Osteoblast (primary cell): ENCODE results near the gene CWH43. TPM values are rescaled to one million over a fixed set of nuclear protein-coding genes. Genes with fewer than 3 reads are reported as not detected.

Experiments
- DNase-seq: peaks from one replicate; pipeline ENCODE4 v3.0.0; 2011; ENCODE audit warnings: low spot score, mixed read lengths; ENCODE audit not compliant: insufficient read length; ENCODE audit errors: missing footprints
- H2AFZ ChIP-seq: 2 replicates; pipeline ENCODE4 v1.6.0; 2011; ENCODE audit warnings: mild to moderate bottlenecking, low read length
- H3K27ac ChIP-seq: 2 replicates; pipeline ENCODE4 v1.5.1; 2011; ENCODE audit warnings: mild to moderate bottlenecking, low read depth, low read length, moderate library complexity
- H3K27me3 ChIP-seq: 2 replicates; pipeline ENCODE4 v1.6.0; 2012; ENCODE audit warnings: mild to moderate bottlenecking, control low read depth, inconsistent platforms, low read length, moderate library complexity; ENCODE audit not compliant: insufficient read depth
- H3K36me3 ChIP-seq: 2 replicates; pipeline ENCODE4 v1.5.1; 2011; ENCODE audit warnings: mild to moderate bottlenecking, low read length, control low read depth, moderate library complexity; ENCODE audit not compliant: insufficient read depth
- H3K4me1 ChIP-seq: 2 replicates; pipeline ENCODE4 v1.5.1; 2011; ENCODE audit warnings: mild to moderate bottlenecking, low read length, control low read depth, moderate library complexity; ENCODE audit not compliant: insufficient read depth
- H3K4me2 ChIP-seq: 2 replicates; pipeline ENCODE4 v1.6.0; 2011; ENCODE audit warnings: mild to moderate bottlenecking, low read length; ENCODE audit not compliant: insufficient read depth
- H3K4me3 ChIP-seq: fragments of 200-600 bp; sonication (generic); 3 replicates; pipeline ENCODE4 v1.5.1; 2012; ENCODE audit warnings: mild to moderate bottlenecking, low read length, inconsistent platforms; ENCODE audit not compliant: insufficient read depth
- H3K79me2 ChIP-seq: 2 replicates; pipeline ENCODE4 v1.6.0; 2012; ENCODE audit warnings: mild to moderate bottlenecking, low read length, control low read depth, inconsistent platforms; ENCODE audit not compliant: insufficient read depth
- H3K9me3 ChIP-seq: 2 replicates; pipeline ENCODE4 v1.5.1; 2011; ENCODE audit warnings: low read depth, low read length, control low read depth
- H4K20me1 ChIP-seq: 2 replicates; pipeline ENCODE4 v1.6.0; 2012; ENCODE audit warnings: mild to moderate bottlenecking, low read length, control low read depth; ENCODE audit not compliant: insufficient read depth
- total RNA-seq: library from RNA; depleted of rRNA; stranded (reverse); fragments of >200 nt; gene quantifications from 2 replicates; pipeline ENCODE4 v1.2.3, GENCODE V29; 2012
- TF ChIP-seq, protein P1 (sequence below): IDR thresholded peaks from 2 replicates; pipeline ENCODE4 v1.5.1; 2011; ENCODE audit warnings: mild to moderate bottlenecking, low read depth, low read length, moderate library complexity; ENCODE audit errors: extremely low read depth

CWH43 gene
- total RNA-seq, 1 donor = not detected

DNA sequence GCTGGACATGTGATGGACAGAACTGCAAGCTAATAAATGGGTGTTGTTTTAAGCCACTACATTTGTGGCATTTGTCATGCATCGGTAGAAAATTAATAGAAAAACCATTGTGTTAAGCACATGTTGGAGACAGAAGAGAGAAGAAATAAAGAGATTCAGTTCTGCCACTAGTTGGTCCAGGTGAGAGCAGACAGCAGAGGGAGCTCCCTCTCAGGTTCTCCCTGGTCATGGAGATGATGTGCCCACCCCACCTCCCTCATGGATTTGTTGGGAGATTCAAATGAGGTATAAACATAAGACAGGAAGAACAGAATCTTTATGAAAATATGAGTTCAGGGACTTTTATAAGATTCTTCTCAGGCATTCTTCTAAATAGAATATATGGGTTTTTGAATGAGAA, 42.7 kb upstream of the CWH43 start:
- Histone ChIP-seq H3K4me3 (no peak overlapping the region), H2AFZ (no peak overlapping the region), H3K36me3 (no peaks in the 10 kb centered on the region), H3K9me3 (peaks cover 1% of the 10 kb centered on the region), H3K4me2 (no peak overlapping the region), H3K27ac (no peak overlapping the region), H3K4me1 (peaks cover 5% of the 10 kb centered on the region), H4K20me1 (no peaks in the 10 kb centered on the region), H3K27me3 (peaks cover 8% of the 10 kb centered on the region), H3K79me2 (no peaks in the 10 kb centered on the region)
- TF ChIP-seq, protein P1, sequence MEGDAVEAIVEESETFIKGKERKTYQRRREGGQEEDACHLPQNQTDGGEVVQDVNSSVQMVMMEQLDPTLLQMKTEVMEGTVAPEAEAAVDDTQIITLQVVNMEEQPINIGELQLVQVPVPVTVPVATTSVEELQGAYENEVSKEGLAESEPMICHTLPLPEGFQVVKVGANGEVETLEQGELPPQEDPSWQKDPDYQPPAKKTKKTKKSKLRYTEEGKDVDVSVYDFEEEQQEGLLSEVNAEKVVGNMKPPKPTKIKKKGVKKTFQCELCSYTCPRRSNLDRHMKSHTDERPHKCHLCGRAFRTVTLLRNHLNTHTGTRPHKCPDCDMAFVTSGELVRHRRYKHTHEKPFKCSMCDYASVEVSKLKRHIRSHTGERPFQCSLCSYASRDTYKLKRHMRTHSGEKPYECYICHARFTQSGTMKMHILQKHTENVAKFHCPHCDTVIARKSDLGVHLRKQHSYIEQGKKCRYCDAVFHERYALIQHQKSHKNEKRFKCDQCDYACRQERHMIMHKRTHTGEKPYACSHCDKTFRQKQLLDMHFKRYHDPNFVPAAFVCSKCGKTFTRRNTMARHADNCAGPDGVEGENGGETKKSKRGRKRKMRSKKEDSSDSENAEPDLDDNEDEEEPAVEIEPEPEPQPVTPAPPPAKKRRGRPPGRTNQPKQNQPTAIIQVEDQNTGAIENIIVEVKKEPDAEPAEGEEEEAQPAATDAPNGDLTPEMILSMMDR = peak; percentile 15
- no peak for DNase-seq

DNA sequence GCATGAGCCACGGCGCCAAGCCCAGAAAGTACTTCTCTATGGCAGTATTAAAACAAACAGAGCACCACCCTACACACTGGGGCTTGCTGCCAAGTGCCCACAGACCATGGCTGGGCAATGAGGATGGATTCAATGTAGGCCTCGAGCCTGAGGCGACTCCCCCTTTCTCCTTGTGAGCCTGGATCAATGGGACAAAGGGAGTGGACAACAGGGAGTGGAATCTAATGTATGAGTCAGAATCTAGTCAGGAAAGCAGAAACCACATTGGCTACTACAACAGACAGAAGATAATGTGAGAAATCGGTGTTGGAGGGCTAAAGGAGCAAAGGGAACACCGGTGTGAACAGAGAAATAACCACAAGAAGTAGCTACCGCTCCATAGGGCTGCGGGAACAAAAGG, 41.8 kb upstream of the CWH43 start:
- Histone ChIP-seq H3K27ac (no peak overlapping the region), H3K9me3 (no peaks in the 10 kb centered on the region), H3K36me3 (no peaks in the 10 kb centered on the region), H3K4me1 (peaks cover 6% of the 10 kb centered on the region), H3K4me2 (no peak overlapping the region), H3K27me3 (peaks cover 8% of the 10 kb centered on the region), H4K20me1 (no peaks in the 10 kb centered on the region), H2AFZ (peak overlapping the region; percentile 36), H3K79me2 (no peaks in the 10 kb centered on the region), H3K4me3 (no peak overlapping the region)
- TF ChIP-seq, protein P1 = no peak
- peak; percentile 65 for DNase-seq

DNA sequence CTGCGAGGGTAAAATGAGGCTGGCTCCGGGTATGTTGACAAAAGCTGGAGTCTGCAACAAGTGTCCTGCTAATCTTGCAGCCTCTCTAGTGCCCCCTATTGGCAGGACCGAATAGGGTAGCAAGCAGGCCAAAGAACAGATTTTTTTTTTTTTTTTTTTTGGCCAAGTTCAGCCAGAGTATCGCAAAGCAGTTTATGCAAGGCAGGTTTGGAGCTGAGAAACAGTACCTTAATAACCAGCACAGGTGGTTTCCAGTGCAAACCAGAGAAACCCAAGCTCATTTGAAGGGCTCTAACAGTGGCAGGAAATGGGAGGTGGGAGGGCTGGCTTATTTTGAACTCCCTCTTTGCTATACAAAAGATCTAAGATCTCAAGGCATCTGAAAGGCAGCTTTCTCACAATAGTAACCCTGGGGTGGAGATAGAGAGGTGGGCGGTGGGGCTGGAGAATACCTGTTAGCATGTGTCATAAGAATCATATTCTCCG, 41.3 kb upstream of the CWH43 start:
- H3K4me2 ChIP-seq = no peak overlapping the region

DNA sequence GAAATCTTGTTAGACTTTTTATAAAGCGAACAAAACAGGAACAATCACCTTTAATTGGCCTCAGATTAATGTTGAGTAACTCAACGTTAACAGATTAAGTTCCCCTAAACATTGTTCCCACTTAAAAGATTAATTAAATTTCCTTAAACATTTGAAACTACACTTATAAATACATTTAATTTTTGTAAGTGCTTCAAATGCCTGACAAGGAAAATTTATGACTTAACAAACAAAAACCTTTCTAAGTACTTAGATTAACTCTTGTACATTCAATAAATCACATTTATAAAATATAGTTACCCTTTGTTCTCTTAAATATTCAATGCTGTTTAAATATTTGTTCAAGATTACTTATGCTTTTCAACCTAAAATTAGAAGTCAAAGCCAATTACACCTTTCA, 40.1 kb upstream of the CWH43 start:
- H3K27ac ChIP-seq = no peak overlapping the region
- DNase-seq = no peak
- no peaks in the 10 kb centered on the region for H4K20me1 ChIP-seq
- TF ChIP-seq, protein P1 = no peak
- no peaks in the 10 kb centered on the region for H3K36me3 ChIP-seq
- H3K4me3 ChIP-seq = no peak overlapping the region
- H3K4me2 ChIP-seq = no peak overlapping the region
- peaks cover 8% of the 10 kb centered on the region for H3K27me3 ChIP-seq
- H2AFZ ChIP-seq = no peak overlapping the region
- peaks cover 8% of the 10 kb centered on the region for H3K4me1 ChIP-seq
- H3K79me2 ChIP-seq = no peaks in the 10 kb centered on the region
- no peaks in the 10 kb centered on the region for H3K9me3 ChIP-seq

More for the DNA sequence above, 41.3 kb upstream of the CWH43 start:
- TF ChIP-seq, protein P1 = peak; percentile 50
- no peaks in the 10 kb centered on the region for H3K79me2 ChIP-seq
- no peaks in the 10 kb centered on the region for H4K20me1 ChIP-seq
- no peak for DNase-seq
- no peak overlapping the region for H3K27ac ChIP-seq
- H3K4me1 ChIP-seq = peaks cover 10% of the 10 kb centered on the region
- H2AFZ ChIP-seq = no peak overlapping the region
- peaks cover 8% of the 10 kb centered on the region for H3K27me3 ChIP-seq
- H3K9me3 ChIP-seq = no peaks in the 10 kb centered on the region
- H3K36me3 ChIP-seq = no peaks in the 10 kb centered on the region
- H3K4me3 ChIP-seq = no peak overlapping the region
